Measurements from ENCODE around the gene UBE2C.
"Not testable (repeated sequence)": the region's sequence is repeated elsewhere in the genome, so short reads cannot be mapped to it uniquely, and the experiment has no call there.

UBE2C gene

GRCh38 chr20:45798935-45799642 lies 13.4 kb upstream of the UBE2C start:
- peak; percentile 59 for DNase-seq (ENCODE audit: low spot score)

DNA sequence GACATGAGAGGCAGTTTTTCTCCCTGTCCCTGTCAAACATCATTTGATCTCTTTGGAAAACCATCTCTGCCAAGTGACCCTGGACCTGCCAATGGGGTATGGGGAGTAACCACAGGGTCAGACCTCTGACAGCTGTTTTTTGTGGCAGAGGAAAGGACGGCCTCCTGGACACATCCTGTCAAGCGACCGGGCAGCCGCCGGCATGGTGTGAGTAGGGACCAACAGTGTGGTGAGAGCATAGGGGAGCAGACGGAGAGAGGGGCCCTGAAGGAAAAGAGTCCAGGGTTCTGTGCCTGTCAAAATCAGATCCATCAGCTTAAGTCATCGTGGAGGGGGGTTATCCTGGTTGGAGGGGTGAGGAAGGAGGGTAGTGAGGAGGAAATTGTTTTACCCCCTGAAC lies 10.6 kb upstream of the UBE2C start:
- no peak for DNase-seq (ENCODE audit: low spot score)

DNA sequence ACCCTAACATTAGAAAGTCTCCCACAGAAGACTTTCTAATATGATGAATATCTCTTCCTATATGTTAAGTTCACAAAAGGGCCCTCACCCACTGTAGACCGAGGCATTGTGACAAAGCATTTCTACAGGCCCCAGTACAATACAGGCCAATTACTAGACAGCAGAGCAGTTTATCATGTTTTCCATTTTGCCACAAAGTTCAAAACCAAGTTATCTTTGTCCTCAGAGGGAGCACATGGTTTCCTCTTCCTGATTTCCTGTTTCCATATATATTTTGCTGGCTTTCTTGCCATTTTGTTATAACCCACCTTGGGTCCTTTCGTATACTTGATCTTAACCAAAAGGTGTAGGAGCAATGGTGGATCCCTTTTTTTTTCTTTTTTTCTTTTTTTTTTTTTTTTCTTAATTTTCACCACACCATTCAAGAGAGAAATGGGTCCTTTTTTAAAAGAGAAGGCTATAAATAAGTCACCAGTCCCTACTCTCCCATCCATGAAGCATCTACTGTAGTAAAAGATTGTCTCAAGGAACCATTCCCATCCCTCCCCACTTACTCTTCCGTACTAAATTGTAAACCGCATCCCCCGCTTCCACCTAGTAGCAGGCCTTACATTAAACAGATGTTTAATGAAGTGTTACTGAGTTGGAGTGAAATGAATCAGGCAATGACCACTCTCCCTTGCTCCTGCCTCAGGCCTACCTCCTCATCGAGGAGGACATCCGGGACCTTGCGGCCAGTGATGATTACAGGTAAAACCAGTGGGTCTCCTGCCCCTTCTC lies 2.1 kb upstream of the UBE2C start:
- DNase-seq (ENCODE audit: low spot score) = no peak

GRCh38 chr20:45813006-45813340 lies 529 bp downstream of the UBE2C start:
- DNase-seq (ENCODE audit: low spot score) = no peak

DNA sequence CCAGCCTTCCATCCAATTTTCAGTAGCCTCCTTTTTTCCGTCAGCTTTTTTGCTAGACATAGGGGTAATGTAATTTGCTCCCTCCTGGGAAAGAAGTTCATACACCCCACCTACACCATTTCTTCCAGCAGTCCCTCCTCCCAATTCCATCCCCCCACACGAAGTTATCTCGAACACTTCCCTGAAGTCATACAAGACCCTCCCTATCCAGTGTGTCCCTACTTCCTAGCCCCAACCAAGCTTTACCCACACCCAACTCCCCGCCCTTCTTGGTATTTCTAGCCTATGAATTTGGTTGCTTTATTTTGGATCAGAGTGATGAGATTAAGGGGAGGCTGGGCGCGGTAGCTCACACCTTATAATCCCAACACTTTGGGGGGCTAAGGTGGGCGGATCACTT lies 1.0 kb downstream of the UBE2C start:
- no peak for DNase-seq (ENCODE audit: low spot score)

- no peak for DNase-seq (ENCODE audit: low spot score)
Observed at GRCh38 chr20:45814314-45814713, 1.9 kb downstream of the UBE2C start.

GRCh38 chr20:45816951-45817350 lies 4.5 kb downstream of the UBE2C start:
- DNase-seq (ENCODE audit: low spot score) = no peak

- DNase-seq (ENCODE audit: low spot score) = no peak
Observed at GRCh38 chr20:45817376-45818194, 5.1 kb downstream of the UBE2C start.

GRCh38 chr20:45818239-45818638 lies 5.8 kb downstream of the UBE2C start:
- DNase-seq (ENCODE audit: low spot score) = no peak

DNA sequence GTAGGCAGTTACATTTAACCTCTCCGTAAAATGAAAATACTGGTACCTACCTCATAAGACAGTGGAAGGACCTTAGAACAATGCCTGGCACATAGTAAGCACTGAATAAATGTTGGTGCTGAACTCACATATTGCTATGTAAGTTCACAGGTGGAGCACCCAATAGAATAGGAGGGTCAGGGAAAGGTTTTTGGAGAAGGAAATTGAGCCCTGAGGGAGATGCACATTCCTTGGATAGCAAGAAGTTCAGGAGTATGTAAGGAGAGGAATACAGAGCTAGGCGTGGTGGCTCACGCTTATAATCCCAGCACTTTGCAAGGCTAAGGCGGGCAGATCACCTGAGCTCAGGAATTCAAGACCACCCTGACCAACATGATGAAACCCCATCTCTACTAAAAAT lies 7.0 kb downstream of the UBE2C start:
- DNase-seq (ENCODE audit: low spot score) = no peak

- no peak for DNase-seq (ENCODE audit: low spot score)
Observed at GRCh38 chr20:45821947-45822346, 9.5 kb downstream of the UBE2C start.

GRCh38 chr20:45822857-45823256 lies 10.4 kb downstream of the UBE2C start:
- DNase-seq (ENCODE audit: low spot score) = no peak

DNA sequence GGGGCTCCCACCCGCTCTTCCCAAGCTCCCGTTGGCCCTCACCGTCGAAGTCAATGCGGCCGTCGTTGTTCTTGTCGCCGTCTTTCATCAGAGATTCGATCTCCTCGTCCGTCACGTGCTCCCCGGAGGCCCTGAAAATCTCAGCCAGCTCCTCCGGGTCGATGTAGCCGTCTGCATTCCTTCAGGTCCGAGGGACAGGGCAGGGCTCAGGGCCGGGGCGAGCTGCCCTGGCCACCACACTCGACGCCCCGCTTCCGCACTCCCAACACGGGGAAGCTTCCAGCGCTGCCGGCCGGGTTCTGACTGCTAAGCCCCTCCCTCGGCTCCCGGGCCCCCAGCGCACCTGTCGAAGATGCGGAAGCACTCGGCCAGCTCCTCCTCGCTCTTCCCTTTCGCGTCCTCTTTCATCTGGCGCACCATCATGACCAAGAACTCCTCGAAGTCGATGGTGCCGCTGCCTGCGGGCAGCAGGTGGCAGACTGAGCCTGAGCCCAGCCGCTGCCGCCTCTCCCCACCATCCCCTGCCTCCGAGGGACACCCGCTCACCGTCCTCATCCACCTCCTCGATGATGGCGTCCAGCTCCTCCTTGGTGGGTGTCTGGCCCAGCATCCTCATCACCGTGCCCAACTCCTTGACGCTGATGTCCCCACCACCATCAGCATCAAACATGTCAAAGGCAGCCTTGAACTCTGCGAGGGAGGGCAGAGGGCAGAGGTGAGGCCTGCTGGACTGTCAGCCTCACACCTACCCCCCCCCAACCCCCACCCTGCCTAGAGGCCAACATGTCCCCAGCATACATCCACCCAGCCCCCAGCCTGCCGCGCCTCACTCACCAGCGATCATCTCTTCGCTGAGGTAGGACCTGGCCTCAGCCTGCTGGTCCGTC lies 11.7 kb downstream of the UBE2C start:
- DNase-seq (ENCODE audit: low spot score) = no peak

DNA sequence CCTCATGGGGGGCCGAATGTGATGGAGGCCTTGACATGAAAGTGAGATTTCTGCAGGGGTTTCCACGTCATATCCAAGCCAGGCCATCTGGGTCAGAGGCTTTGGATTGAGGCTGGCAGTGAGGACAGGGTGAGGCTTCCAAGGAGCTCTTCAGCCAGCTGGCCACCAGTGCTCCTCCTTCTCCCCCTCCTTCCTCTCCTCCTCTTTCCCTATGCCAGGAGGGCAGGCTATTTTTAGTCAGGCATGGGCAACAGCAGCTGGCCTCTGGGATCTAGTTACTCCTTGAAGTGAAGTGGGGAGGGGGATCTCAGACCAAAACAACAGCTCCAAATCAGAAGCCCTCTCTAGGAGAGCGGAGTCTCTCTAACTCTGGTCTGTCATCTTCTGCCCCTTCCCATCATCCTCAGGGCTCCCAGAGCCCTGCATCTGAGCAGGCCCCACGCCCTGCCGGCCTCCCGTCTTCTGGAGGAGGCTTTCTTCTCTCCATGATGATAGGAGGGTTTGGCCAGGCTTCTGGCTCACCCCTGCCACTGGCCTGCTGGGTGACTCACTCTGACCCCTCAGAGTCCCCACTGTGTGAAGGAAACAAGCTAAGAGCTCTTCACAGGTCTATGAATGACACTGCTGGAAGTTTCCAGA lies 14.1 kb downstream of the UBE2C start:
- no peak for DNase-seq (ENCODE audit: low spot score)

- DNase-seq (ENCODE audit: low spot score) = no peak
Observed at GRCh38 chr20:45827030-45827652, 14.7 kb downstream of the UBE2C start, which contains the start of gene TNNC2. TSS of gene TNNC2 (minus strand) at chr20:45827312. CDS start at chr20:45827248, 64 bp downstream.

DNA sequence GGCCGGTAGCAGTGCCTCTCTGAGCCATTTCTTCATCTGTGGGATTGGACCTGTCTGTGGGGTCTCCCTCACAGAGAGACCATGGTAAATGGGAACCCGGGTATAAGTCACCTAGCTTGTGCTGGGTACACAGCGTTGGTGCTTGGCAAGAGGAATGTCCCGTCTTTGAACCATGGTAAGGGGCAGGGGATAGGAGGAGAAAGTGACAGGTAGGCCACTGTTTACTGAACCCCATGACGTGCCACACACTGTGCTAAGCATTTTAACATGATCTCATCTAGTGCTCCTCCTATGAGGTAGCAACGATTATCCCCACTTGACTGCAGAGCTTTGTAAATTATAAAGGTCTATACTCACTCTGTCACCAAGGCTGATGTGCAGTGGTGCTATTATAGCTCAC lies 15.3 kb downstream of the UBE2C start:
- DNase-seq (ENCODE audit: low spot score) = no peak

GRCh38 chr20:45828589-45828988 lies 16.1 kb downstream of the UBE2C start:
- DNase-seq (ENCODE audit: low spot score) = no peak

DNA sequence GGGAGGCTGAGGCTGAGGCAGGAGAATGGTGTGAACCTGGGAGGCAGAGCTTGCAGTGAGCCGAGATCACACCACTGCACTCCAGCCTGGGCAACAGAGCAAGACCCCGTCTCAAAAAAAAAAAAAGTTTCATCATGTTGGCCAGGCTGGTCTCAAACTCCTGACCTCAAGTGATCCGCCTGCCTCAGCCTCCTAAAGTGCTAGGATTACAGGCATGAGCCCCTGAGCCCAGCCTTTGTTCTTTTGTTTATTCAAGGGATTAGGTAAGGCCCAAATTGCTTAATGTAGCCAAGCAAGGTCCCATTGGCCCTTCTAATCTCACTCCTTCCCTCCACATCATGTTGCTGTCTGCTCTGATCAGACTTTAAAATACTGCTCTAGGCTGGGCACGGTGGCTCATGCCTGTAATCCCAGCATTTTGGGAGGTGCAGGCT lies 17.2 kb downstream of the UBE2C start:
- DNase-seq (ENCODE audit: low spot score) = not testable (repeated sequence)

GRCh38 chr20:45832619-45833018 lies 20.2 kb downstream of the UBE2C start:
- DNase-seq (ENCODE audit: low spot score) = no peak

- DNase-seq (ENCODE audit: low spot score) = peak; percentile 76
Observed at GRCh38 chr20:45833030-45833882, 20.8 kb downstream of the UBE2C start, which contains the start of gene SNX21. TSS of gene SNX21 (plus strand) at chr20:45833799. CDS start at chr20:45833920, 121 bp downstream.
